Activated naive CD8-positive, alpha-beta T cell treated with anti-CD3 and anti-CD28 coated beads for 36 hours (primary cell): ENCODE measurements around the gene MAPKAP1. TPM values are rescaled to one million over a fixed set of nuclear protein-coding genes. Genes with fewer than 3 reads are reported as not detected.
"Not testable (repeated sequence)": the region's sequence is repeated elsewhere in the genome, so short reads cannot be mapped to it uniquely, and the experiment has no call there.

Experiments
- DNase-seq: peaks from one replicate; pipeline ENCODE4 v3.0.0; 2021
- H3K27ac Mint-ChIP-seq: one replicate; pipeline ENCODE4 v1.8.0; 2022; ENCODE audit warnings: mild to moderate bottlenecking, moderate library complexity, mixed read lengths
- H3K27me3 Mint-ChIP-seq: one replicate; pipeline ENCODE4 v1.8.0; 2022; ENCODE audit warnings: mild to moderate bottlenecking, mixed read lengths
- H3K36me3 Mint-ChIP-seq: one replicate; pipeline ENCODE4 v1.8.0; 2021; ENCODE audit warnings: mild to moderate bottlenecking, mixed read lengths
- H3K4me1 Mint-ChIP-seq: one replicate; pipeline ENCODE4 v1.8.0; 2021; ENCODE audit warnings: mixed read lengths
- H3K4me3 Mint-ChIP-seq: one replicate; pipeline ENCODE4 v1.8.0; 2022; ENCODE audit warnings: mild to moderate bottlenecking, moderate library complexity, mixed read lengths
- H3K9me3 Mint-ChIP-seq: one replicate; pipeline ENCODE4 v1.8.0; 2022; ENCODE audit warnings: mixed read lengths
- total RNA-seq, 2 experiments: library from RNA; stranded (reverse); gene quantifications; one replicate each; pipeline ENCODE4 v1.2.3, GENCODE V29; 2021

The MAPKAP1 gene
- total RNA-seq, 2 experiments from 2014 or later = 91.8 to 92.2 TPM

DNA sequence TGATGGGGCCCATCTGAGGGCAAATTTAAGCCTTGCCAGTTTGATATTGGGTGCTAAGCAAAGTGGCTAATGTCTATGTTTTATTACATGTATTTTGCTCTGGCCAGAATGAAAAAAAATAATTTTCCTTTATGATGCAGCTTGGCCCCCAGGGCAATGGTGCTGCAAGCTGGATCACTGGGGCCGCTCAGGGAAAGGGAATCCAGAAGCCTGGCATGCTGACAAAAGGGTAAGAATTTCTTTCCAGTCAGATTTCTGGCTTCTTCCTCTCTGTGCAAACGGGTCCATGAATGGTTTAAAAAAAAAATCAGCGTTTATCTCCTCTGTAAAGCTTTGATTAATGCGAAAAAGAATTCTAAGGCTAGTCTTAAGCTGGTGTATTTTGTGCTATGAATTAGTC lies 138.4 kb downstream of the MAPKAP1 start:
- no peaks in the 10 kb centered on the region for H3K27me3 Mint-ChIP-seq
- peaks cover 15% of the 10 kb centered on the region for H3K4me1 Mint-ChIP-seq
- H3K9me3 Mint-ChIP-seq = peaks cover 5% of the 10 kb centered on the region
- H3K4me3 Mint-ChIP-seq = no peak overlapping the region
- DNase-seq = no peak
- H3K27ac Mint-ChIP-seq = no peak overlapping the region
- H3K36me3 Mint-ChIP-seq = peaks cover 30% of the 10 kb centered on the region

DNA sequence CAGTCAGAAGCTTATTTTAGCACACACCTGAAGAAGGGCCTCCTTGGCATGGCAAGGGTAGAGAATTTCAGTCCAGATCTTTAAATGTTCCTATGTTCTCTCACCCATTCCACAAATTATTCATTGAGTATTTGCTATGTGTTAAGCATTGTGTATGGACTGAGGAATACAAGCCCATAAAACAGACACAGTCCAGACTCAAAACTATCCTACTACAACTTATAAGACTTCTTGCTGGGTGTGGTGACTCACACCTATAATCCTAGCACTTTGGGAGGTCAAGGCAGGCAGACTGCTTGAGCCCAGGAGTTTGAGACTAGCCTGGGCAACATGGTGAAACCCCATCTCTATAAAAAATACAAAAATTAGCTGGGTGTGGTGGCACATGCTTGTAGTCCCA lies 141.0 kb downstream of the MAPKAP1 start:
- not testable (repeated sequence) for H3K27ac Mint-ChIP-seq, H3K4me3 Mint-ChIP-seq, DNase-seq, H3K36me3 Mint-ChIP-seq, H3K27me3 Mint-ChIP-seq, H3K9me3 Mint-ChIP-seq
- H3K4me1 Mint-ChIP-seq = peaks cover 30% of the 10 kb centered on the region

DNA sequence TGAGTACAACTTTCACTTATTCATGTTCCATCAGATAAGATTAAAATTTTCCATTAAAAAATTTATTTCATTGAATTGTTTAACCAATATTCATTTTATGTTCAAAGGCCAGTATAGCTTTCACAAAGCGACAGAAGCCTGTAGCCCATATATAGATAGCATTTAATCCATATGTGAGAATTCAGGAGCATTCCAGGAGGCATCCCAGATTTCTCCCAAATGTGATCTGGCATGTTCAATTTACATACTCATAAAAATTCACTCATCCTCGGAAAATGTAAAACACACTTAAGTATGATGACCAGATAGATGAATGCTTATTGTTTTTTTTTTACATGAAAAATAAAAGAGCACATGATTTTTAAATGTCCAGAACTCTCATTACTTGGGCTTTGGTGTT lies 141.9 kb downstream of the MAPKAP1 start:
- H3K9me3 Mint-ChIP-seq = no peaks in the 10 kb centered on the region
- H3K27me3 Mint-ChIP-seq = no peaks in the 10 kb centered on the region
- no peak for DNase-seq
- no peak overlapping the region for H3K4me3 Mint-ChIP-seq
- no peak overlapping the region for H3K27ac Mint-ChIP-seq
- peaks cover 33% of the 10 kb centered on the region for H3K4me1 Mint-ChIP-seq
- H3K36me3 Mint-ChIP-seq = peaks cover 5% of the 10 kb centered on the region

DNA sequence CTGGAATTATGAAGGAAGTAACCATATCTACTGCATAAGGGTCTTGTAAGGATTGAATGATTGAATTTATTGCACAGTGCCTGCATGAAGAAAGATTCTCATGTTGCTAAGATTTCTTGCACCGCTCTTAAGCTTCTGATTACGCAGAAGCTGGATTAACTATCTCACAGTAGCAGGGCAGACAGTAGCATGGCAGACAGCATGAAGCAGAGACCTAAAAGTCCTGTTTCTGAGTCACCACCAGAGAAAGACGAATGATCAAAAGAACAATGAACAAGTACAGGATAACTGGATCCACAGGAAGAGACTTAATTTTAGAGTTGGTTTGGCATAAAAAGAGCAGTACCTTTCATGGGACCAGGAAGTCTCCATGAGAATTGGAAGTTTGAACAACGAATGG lies 142.4 kb downstream of the MAPKAP1 start:
- Mint-ChIP-seq H3K9me3 (no peaks in the 10 kb centered on the region), H3K4me3 (no peak overlapping the region), H3K4me1 (peaks cover 33% of the 10 kb centered on the region), H3K36me3 (peaks cover 4% of the 10 kb centered on the region), H3K27me3 (no peaks in the 10 kb centered on the region), H3K27ac (no peak overlapping the region)
- DNase-seq = no peak

DNA sequence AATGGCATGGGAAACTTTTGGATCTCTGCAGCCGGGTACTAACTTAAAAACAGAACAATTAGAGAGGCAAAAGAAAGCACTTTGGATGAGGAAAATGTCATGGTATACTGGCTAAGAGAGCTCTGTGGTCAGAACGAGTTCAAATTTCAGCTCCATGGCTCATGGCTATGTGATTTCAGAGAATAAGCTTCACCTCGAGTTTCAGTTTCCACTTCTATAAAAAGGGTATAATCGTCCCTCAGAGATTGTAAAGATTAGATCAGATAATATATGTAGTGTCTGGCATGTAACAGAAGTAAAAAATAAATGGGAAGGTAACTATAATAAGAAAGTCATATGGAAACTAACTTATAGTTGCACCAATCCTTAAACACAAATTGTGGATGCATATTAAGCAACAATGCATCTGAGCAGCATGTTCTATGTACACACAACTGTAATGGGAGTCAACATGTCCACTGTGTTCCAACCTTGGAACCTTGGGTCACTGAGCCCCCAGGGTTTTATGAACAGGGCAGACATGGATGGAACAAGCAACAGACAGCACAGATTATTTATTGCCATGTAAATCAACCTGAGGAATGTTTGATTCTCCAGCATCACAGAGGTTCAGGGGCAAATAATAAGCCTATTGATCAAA lies 145.4 kb downstream of the MAPKAP1 start:
- no peak for DNase-seq
- peaks cover 31% of the 10 kb centered on the region for H3K4me1 Mint-ChIP-seq
- H3K27ac Mint-ChIP-seq = peak overlapping the region; percentile 36
- peak overlapping the region; percentile 19 for H3K4me3 Mint-ChIP-seq
- peaks cover 6% of the 10 kb centered on the region for H3K36me3 Mint-ChIP-seq
- H3K9me3 Mint-ChIP-seq = no peaks in the 10 kb centered on the region
- no peaks in the 10 kb centered on the region for H3K27me3 Mint-ChIP-seq

DNA sequence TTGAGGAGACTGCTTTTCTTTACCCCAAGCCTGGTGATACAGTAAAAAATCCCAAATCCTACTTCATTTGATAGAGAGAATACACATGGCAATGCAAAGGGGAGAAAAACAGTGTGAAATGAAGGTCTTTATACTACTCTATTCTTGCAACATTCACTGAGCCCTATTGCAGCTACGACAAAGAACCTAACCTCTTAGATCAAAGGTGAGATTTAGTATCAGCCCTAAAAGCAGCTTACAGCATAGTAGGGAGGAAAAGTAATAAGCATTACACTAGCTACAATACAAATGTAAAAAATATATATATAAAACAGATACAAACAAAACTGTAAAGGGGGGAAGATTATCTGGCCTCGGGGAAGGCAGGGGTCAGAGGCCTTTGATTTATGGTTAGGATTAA lies 147.1 kb downstream of the MAPKAP1 start:
- H3K27me3 Mint-ChIP-seq = no peaks in the 10 kb centered on the region
- H3K27ac Mint-ChIP-seq = no peak overlapping the region
- no peak for DNase-seq
- peaks cover 6% of the 10 kb centered on the region for H3K36me3 Mint-ChIP-seq
- H3K4me1 Mint-ChIP-seq = peaks cover 24% of the 10 kb centered on the region
- H3K9me3 Mint-ChIP-seq = no peaks in the 10 kb centered on the region
- no peak overlapping the region for H3K4me3 Mint-ChIP-seq

DNA sequence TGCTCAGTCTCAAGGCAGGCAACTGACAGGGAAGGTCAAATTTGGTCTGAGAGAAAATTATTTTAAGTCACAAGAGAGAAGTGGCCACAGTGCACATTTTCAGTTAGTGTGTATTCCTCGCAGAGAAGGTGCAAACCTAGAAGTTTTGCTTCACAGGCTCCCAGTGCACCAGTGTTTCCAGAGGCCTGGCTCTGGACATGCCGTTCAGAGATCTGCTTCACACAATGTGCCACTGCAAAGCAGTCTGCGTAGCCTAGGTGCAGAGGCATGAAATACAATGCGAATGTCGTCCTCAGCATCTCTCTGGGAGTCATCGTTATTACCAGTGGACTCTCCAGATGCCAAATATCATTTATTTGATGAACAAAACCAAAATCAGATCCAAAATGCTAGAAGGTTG lies 147.8 kb downstream of the MAPKAP1 start:
- H3K27me3 Mint-ChIP-seq = no peaks in the 10 kb centered on the region
- no peak overlapping the region for H3K27ac Mint-ChIP-seq
- H3K36me3 Mint-ChIP-seq = peaks cover 6% of the 10 kb centered on the region
- H3K9me3 Mint-ChIP-seq = no peaks in the 10 kb centered on the region
- no peak for DNase-seq
- peaks cover 20% of the 10 kb centered on the region for H3K4me1 Mint-ChIP-seq
- no peak overlapping the region for H3K4me3 Mint-ChIP-seq

DNA sequence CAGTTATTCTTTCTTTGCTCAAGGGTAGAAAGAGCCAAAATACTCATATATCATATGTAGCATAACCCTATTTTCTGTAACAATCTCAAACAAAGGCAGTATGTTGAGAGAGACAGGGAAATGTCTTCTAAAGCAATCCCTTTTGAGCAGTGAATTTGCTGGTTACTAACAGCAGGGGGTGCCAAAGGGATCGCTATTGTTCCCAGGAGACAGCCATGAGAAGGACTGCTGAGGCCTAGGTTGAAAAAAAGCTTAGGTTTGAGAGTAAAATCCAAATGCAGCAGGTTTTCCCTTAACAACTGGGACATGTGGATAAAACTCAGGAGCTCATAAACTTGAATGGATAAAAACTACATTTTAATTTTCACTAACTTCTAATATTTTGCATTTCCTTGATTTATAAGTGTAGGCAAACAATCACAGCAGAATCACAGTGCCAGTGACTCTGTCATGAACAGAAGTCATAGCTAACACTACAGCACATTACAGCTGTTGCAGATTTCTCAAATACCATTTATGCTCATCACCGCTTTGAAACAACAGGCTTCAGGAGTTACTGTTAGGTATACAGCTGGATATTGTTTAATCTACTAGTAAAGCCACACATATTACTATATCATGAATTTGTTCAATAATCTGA lies 148.4 kb downstream of the MAPKAP1 start:
- peak; percentile 48 for DNase-seq
- no peak overlapping the region for H3K4me3 Mint-ChIP-seq
- H3K27me3 Mint-ChIP-seq = no peaks in the 10 kb centered on the region

DNA sequence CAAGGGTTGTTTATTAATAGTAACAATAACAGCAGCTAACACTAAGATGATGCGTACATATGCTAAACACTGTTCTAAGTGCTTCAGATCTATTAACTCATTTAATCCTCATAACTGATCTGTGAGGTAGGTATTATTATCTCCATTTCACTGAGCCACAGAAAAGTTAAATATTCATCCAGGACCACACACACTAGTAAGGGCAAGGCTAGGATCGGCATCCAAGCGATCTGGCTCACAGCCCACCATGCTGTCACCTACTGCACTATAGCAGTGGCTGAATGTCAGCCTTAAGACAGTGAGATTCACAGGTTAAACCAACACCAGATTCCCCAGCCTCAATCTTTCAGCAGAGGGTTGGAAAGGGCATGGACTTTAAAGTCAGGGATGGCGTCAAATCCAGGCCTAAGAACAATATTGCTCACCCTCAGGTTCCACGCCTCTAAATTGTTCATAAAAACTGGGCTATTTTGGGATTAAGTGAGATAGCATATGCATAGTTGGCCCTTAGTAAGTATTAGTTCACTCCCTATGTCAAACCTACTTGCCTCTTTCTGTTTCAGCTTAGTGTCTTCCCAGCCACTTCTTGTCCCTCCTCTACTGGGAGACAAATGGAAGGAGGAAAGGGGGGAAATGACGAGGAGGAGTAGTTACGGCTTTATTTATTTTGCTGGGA lies 150.8 kb downstream of the MAPKAP1 start:
- DNase-seq = no peak
- H3K9me3 Mint-ChIP-seq = no peaks in the 10 kb centered on the region
- H3K4me1 Mint-ChIP-seq = peaks cover 4% of the 10 kb centered on the region
- no peak overlapping the region for H3K27ac Mint-ChIP-seq
- H3K27me3 Mint-ChIP-seq = no peaks in the 10 kb centered on the region
- H3K36me3 Mint-ChIP-seq = peaks cover 12% of the 10 kb centered on the region
- H3K4me3 Mint-ChIP-seq = no peak overlapping the region

More for the DNA sequence above, 148.4 kb downstream of the MAPKAP1 start:
- Mint-ChIP-seq H3K9me3 (no peaks in the 10 kb centered on the region), H3K27ac (no peak overlapping the region), H3K4me1 (peaks cover 20% of the 10 kb centered on the region), H3K36me3 (peaks cover 9% of the 10 kb centered on the region)

DNA sequence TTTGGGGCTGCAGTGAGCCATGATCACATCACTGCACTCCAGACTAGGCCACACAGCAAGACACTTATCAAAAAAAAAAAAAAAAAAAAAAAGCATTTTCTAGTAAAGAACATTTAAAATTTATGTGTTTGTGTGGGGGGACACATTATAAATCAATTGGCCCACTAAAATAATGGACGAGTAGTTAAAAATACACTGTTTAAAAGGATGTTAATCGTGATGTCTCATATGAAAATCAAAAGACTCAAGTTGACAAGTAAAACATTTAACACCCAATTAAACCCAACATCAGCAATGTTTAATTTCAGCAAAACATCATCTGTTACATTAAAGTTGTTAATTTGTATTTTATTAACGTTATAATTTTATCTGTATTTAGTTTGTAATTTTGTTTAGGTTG lies 152.3 kb downstream of the MAPKAP1 start:
- no peak for DNase-seq
- Mint-ChIP-seq H3K36me3 (peaks cover 12% of the 10 kb centered on the region), H3K27me3 (no peaks in the 10 kb centered on the region), H3K9me3 (no peaks in the 10 kb centered on the region), H3K4me1 (peaks cover 2% of the 10 kb centered on the region), H3K27ac (no peak overlapping the region), H3K4me3 (no peak overlapping the region)

DNA sequence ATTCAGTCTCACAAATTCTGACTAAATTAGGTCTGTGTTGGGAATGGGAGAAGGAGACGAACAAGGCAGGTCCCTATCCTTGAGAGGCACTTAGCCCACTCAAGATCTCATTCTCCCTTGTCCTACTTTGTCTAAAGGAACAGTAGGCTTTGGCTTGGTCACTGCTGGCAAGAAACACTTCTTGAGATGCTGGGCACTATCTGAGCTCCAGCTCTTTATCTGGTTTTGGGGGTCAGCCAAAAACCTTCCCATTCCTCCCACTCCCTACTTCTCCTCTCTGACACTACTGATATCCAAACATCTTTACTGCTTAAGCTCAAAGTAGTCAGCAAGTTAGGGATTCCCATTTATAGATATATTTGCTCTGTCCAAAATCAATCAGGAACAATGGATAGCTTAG lies 155.2 kb downstream of the MAPKAP1 start:
- no peak overlapping the region for H3K4me3 Mint-ChIP-seq
- no peak overlapping the region for H3K27ac Mint-ChIP-seq
- no peaks in the 10 kb centered on the region for H3K9me3 Mint-ChIP-seq
- peaks cover 8% of the 10 kb centered on the region for H3K36me3 Mint-ChIP-seq
- no peaks in the 10 kb centered on the region for H3K4me1 Mint-ChIP-seq
- DNase-seq = no peak
- H3K27me3 Mint-ChIP-seq = no peaks in the 10 kb centered on the region

DNA sequence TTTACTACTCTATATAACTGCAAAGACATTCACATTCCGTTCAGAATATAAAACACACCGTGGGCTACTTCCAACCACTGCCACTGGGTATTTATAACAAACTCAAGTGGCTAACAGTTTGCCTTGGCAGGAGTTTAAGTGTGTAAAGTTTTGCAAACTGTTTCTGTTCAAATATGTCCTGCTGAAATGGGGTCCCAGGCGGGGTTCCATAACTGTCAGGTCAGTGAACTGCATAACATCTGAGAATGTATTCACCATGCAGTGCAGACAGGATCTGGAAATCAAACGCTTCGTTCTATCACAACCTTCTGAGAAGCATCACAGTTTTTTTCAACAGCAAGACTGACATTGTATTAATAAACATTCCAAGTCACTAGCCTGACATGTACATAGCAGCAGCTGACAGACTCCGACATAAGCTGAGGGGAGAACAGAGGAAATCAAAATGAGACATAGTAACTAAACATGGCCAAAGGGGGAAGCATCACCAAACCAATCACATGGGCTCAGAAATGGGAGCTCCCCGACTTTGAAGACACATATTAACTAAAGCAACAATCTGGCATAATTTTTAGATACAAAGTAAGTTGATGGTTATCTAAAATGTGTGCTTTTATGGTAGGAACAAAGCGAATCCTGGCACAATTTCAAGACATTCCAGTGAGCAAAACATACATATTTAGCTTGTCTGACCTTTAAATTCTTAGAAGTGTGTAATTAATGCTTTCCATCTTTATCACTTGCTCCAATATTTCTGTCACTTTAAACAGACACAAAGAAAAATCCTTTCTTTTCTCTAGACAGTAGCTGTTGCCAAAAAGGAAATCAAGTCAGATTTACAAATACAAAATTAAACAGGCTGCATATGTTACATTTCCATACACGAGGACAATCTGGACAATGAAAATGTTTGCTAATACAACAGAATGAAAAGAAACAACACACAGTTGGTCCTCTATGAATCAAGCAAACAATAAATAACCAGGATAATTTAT lies 156.8 kb downstream of the MAPKAP1 start:
- Mint-ChIP-seq H3K27me3 (no peaks in the 10 kb centered on the region), H3K4me1 (no peaks in the 10 kb centered on the region), H3K36me3 (peaks cover 11% of the 10 kb centered on the region), H3K27ac (no peak overlapping the region), H3K9me3 (no peaks in the 10 kb centered on the region), H3K4me3 (no peak overlapping the region)
- DNase-seq = no peak

DNA sequence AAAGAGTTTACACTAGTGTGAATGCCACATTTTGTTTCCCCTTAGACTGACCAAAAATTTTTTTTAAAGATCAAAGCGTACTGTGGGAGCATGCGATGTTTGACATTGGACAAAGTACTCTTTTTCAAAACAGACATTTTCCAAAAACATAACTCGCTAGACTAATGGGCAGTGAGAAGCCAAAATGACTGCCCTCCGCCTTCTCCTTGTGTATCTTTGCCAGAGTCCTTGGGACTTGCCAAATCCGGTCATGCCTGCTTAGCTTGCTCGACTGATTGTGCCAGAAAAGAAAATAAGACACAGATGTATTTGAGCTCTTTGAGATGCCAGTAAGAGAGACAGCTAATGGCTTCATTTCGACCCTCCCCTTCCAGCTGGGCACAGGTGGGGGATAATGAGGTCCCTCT lies 157.5 kb downstream of the MAPKAP1 start:
- no peaks in the 10 kb centered on the region for H3K4me1 Mint-ChIP-seq
- no peaks in the 10 kb centered on the region for H3K9me3 Mint-ChIP-seq
- no peak overlapping the region for H3K4me3 Mint-ChIP-seq

DNA sequence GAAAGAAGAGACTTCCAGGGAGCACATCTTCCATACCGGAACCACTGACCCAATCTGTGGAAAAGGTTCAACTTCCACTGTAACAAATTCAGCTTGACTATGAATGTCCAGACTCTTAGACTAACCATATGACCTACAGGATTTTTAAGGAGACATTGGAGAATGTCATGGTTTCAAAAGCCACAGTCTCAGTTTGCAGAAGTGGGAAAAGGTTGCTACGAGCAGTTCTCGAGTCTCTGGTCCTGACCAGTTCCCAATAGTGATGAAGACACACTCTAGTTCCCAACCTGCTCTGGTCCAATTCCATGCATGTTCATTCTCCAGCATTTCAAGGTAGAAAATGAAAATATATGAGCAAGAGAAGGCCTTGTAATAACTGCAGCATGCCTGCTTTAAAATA lies 158.0 kb downstream of the MAPKAP1 start:
- H3K27ac Mint-ChIP-seq = no peak overlapping the region
- H3K4me1 Mint-ChIP-seq = no peaks in the 10 kb centered on the region
- peaks cover 7% of the 10 kb centered on the region for H3K36me3 Mint-ChIP-seq
- no peaks in the 10 kb centered on the region for H3K27me3 Mint-ChIP-seq
- no peaks in the 10 kb centered on the region for H3K9me3 Mint-ChIP-seq
- no peak for DNase-seq
- no peak overlapping the region for H3K4me3 Mint-ChIP-seq

More for the DNA sequence above, 157.5 kb downstream of the MAPKAP1 start:
- Mint-ChIP-seq H3K36me3 (peaks cover 11% of the 10 kb centered on the region), H3K27me3 (no peaks in the 10 kb centered on the region), H3K27ac (no peak overlapping the region)
- DNase-seq = no peak

DNA sequence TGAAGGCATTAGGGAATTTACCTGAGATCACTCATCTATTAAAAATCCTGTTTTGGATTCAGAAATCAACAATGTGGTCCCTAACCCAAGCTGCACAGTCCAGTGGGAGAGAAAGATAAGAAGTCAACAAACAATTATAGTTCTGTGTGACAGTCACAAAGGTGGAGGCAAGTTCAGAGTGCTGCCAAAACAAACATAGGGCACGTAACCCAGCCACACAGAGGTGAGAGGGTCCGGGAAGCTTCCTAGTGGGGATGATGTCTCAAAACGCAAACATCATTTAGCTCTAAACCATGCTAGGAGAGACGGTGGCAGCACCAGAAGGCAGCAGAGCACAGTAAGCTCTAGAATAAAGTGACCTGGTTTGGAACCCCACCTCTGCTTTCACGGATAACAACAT lies 158.9 kb downstream of the MAPKAP1 start:
- Mint-ChIP-seq H3K27ac (no peak overlapping the region), H3K4me3 (no peak overlapping the region)

More for the DNA sequence above, 158.9 kb downstream of the MAPKAP1 start:
- Mint-ChIP-seq H3K4me1 (no peaks in the 10 kb centered on the region), H3K27me3 (no peaks in the 10 kb centered on the region), H3K36me3 (peaks cover 6% of the 10 kb centered on the region), H3K9me3 (no peaks in the 10 kb centered on the region)
- no peak for DNase-seq
